Activated CD4-positive, alpha-beta T cell treated with anti-CD3 and anti-CD28 coated beads for 36 hours (primary cell): ENCODE data around the gene VWA5B1. TPM values are rescaled to one million over a fixed set of nuclear protein-coding genes. Genes with fewer than 3 reads are reported as not detected.
"Not testable (repeated sequence)": the region's sequence is repeated elsewhere in the genome, so short reads cannot be mapped to it uniquely, and the experiment has no call there.

ENCODE experiments used
- ATAC-seq: fragments of 200-7000 bp; cut with Tn5 transposase; one replicate; pipeline ENCODE4 v1.10.0; 2021; ENCODE audit warnings: mild to moderate bottlenecking, moderate library complexity
- CTCF ChIA-PET: fragments of 350-600 bp; sonication (Branson Sonifier 250); formaldehyde crosslinking; loops from one replicate; lab custom pipeline; 2021; ENCODE audit warnings: antibody characterized with exemption; lab: Charles Lee
- POLR2A ChIA-PET: fragments of 350-600 bp; sonication (Branson Sonifier 250); formaldehyde crosslinking; loops from one replicate; lab custom pipeline; 2021; ENCODE audit warnings: antibody characterized with exemption, inconsistent platforms; lab: Charles Lee
- DNase-seq: peaks from one replicate; pipeline ENCODE4 v3.0.0-alpha.2; 2020
- H3K27ac Mint-ChIP-seq: one replicate; pipeline ENCODE4 v1.8.0; 2021; ENCODE audit warnings: mixed read lengths
- H3K27me3 Mint-ChIP-seq: one replicate; pipeline ENCODE4 v1.8.0; 2021; ENCODE audit warnings: mixed read lengths
- H3K36me3 Mint-ChIP-seq: one replicate; pipeline ENCODE4 v1.8.0; 2021; ENCODE audit warnings: low read depth, mixed read lengths
- H3K4me1 Mint-ChIP-seq: one replicate; pipeline ENCODE4 v1.8.0; 2021; ENCODE audit warnings: mixed read lengths
- H3K4me3 Mint-ChIP-seq: one replicate; pipeline ENCODE4 v1.8.0; 2021; ENCODE audit warnings: mild to moderate bottlenecking, moderate library complexity, mixed read lengths
- H3K9me3 Mint-ChIP-seq: one replicate; pipeline ENCODE4 v1.8.0; 2021; ENCODE audit warnings: low read depth, mixed read lengths
- intact Hi-C, 2 experiments: fragments of 100-400 bp; cut with DNase I in 1 of 2; cut with micrococcal nuclease in 1 of 2; formaldehyde crosslinking; loops; one replicate each; pipeline versions ENCODE4 v1.14.2 to v1.15.1; 2022 to 2024; cut with DNase I, micrococcal nuclease
- total RNA-seq, 2 experiments: library from RNA; stranded (reverse); gene quantifications; one replicate each; pipeline ENCODE4 v1.2.3, GENCODE V29; 2021

The VWA5B1 gene
- total RNA-seq, 2 experiments from 2014 or later, result not detected

- DNase-seq (no peak), ATAC-seq (no peak)
- Mint-ChIP-seq H3K9me3 (peaks cover 4% of the 10 kb centered on the region), H3K4me3 (no peak overlapping the region), H3K36me3 (no peaks in the 10 kb centered on the region), H3K27me3 (peaks cover 23% of the 10 kb centered on the region), H3K27ac (no peak overlapping the region), H3K4me1 (no peaks in the 10 kb centered on the region)
- intact Hi-C loops, result no loop called here
- CTCF ChIA-PET, result interaction anchor here (1.5 kb wide), 1 partner anchor 68 kb away, joined by 4 read pairs; no protein-coding TSS in a partner anchor
- POLR2A ChIA-PET, result no interaction called here
Measured at GRCh38 chr1:20281801-20282200, 8.9 kb upstream of the VWA5B1 start.

GRCh38 chr1:20282533-20282932 is 8.1 kb upstream of the VWA5B1 start:
- H3K4me1 Mint-ChIP-seq, result no peaks in the 10 kb centered on the region
- no peak overlapping the region for H3K27ac Mint-ChIP-seq
- ATAC-seq (no peak), DNase-seq (no peak)
- ChIA-PET CTCF (interaction anchor here (1.5 kb wide), 1 partner anchor 69 kb away, joined by 4 read pairs; no protein-coding TSS in a partner anchor), POLR2A (no interaction called here)
- no peaks in the 10 kb centered on the region for H3K36me3 Mint-ChIP-seq
- no peak overlapping the region for H3K4me3 Mint-ChIP-seq
- peaks cover 23% of the 10 kb centered on the region for H3K27me3 Mint-ChIP-seq
- intact Hi-C loops, result no loop called here
- peaks cover 4% of the 10 kb centered on the region for H3K9me3 Mint-ChIP-seq

GRCh38 chr1:20284046-20284445 is 6.6 kb upstream of the VWA5B1 start:
- Mint-ChIP-seq H3K4me3 (no peak overlapping the region), H3K27ac (no peak overlapping the region), H3K4me1 (no peaks in the 10 kb centered on the region), H3K36me3 (no peaks in the 10 kb centered on the region), H3K27me3 (peaks cover 33% of the 10 kb centered on the region), H3K9me3 (peaks cover 4% of the 10 kb centered on the region)
- POLR2A ChIA-PET, result no interaction called here
- intact Hi-C loops, result no loop called here
- CTCF ChIA-PET, result no interaction called here
- no peak for DNase-seq
- ATAC-seq, result no peak

- intact Hi-C loops, result no loop called here
- no peak overlapping the region for H3K4me3 Mint-ChIP-seq
- H3K36me3 Mint-ChIP-seq, result no peaks in the 10 kb centered on the region
- no peaks in the 10 kb centered on the region for H3K4me1 Mint-ChIP-seq
- CTCF ChIA-PET, result no interaction called here
- H3K9me3 Mint-ChIP-seq, result peaks cover 4% of the 10 kb centered on the region
- H3K27me3 Mint-ChIP-seq, result peaks cover 39% of the 10 kb centered on the region
- POLR2A ChIA-PET, result no interaction called here
- no peak overlapping the region for H3K27ac Mint-ChIP-seq
- DNase-seq (no peak), ATAC-seq (no peak)
Measured at GRCh38 chr1:20284625-20285024, 6.0 kb upstream of the VWA5B1 start.

GRCh38 chr1:20285510-20285909 is 5.2 kb upstream of the VWA5B1 start:
- ATAC-seq (no peak), DNase-seq (no peak)
- Mint-ChIP-seq H3K27ac (no peak overlapping the region), H3K4me3 (no peak overlapping the region), H3K4me1 (no peaks in the 10 kb centered on the region), H3K9me3 (peaks cover 4% of the 10 kb centered on the region), H3K36me3 (no peaks in the 10 kb centered on the region), H3K27me3 (peaks cover 45% of the 10 kb centered on the region)
- ChIA-PET POLR2A (no interaction called here), CTCF (no interaction called here)
- intact Hi-C loops, result no loop called here

GRCh38 chr1:20287696-20288095 is 3.0 kb upstream of the VWA5B1 start:
- H3K36me3 Mint-ChIP-seq, ATAC-seq, H3K27ac Mint-ChIP-seq, DNase-seq, H3K9me3 Mint-ChIP-seq, H3K4me3 Mint-ChIP-seq, POLR2A ChIA-PET, intact Hi-C loops: not testable (repeated sequence)
- Mint-ChIP-seq H3K4me1 (peaks cover 13% of the 10 kb centered on the region), H3K27me3 (peaks cover 55% of the 10 kb centered on the region)
- CTCF ChIA-PET, result interaction anchor here (0.7 kb wide), 1 partner anchor 13 kb away, joined by 3 read pairs; no protein-coding TSS in a partner anchor

- Mint-ChIP-seq H3K36me3 (no peaks in the 10 kb centered on the region), H3K9me3 (no peaks in the 10 kb centered on the region), H3K27ac (no peak overlapping the region), H3K4me1 (peaks cover 13% of the 10 kb centered on the region), H3K27me3 (peaks cover 48% of the 10 kb centered on the region), H3K4me3 (no peak overlapping the region)
- DNase-seq (peak; percentile 36), ATAC-seq (no peak)
- ChIA-PET CTCF (interaction anchor here (0.5 to 0.6 kb wide), 2 partner anchors 14 to 96 kb away, joined by 3 to 4 read pairs; no protein-coding TSS in a partner anchor), POLR2A (no interaction called here)
- intact Hi-C loops, result no loop called here
Measured at GRCh38 chr1:20291645-20292084, 990 bp downstream of the VWA5B1 start.

- no peaks in the 10 kb centered on the region for H3K4me1 Mint-ChIP-seq
- H3K27ac Mint-ChIP-seq, result no peak overlapping the region
- no peak for DNase-seq
- no peaks in the 10 kb centered on the region for H3K9me3 Mint-ChIP-seq
- peaks cover 8% of the 10 kb centered on the region for H3K27me3 Mint-ChIP-seq
- CTCF ChIA-PET, result interaction anchor here (0.9 to 1.0 kb wide), 2 partner anchors 49 to 65 kb away, joined by 3 to 4 read pairs; no protein-coding TSS in a partner anchor
- no peaks in the 10 kb centered on the region for H3K36me3 Mint-ChIP-seq
- no peak overlapping the region for H3K4me3 Mint-ChIP-seq
- POLR2A ChIA-PET, result no interaction called here
- intact Hi-C loops, result no loop called here
- no peak for ATAC-seq
Measured at GRCh38 chr1:20298626-20299025, 8.0 kb downstream of the VWA5B1 start.

- DNase-seq, result no peak
- H3K9me3 Mint-ChIP-seq, result no peaks in the 10 kb centered on the region
- ChIA-PET POLR2A (no interaction called here), CTCF (no interaction called here)
- intact Hi-C loops, result no loop called here
- H3K4me1 Mint-ChIP-seq, result no peaks in the 10 kb centered on the region
- ATAC-seq, result no peak
- peaks cover 11% of the 10 kb centered on the region for H3K27me3 Mint-ChIP-seq
- H3K27ac Mint-ChIP-seq, result no peak overlapping the region
- no peaks in the 10 kb centered on the region for H3K36me3 Mint-ChIP-seq
- H3K4me3 Mint-ChIP-seq, result no peak overlapping the region
Measured at GRCh38 chr1:20301463-20302107, 10.9 kb downstream of the VWA5B1 start.

GRCh38 chr1:20302108-20302471 is 11.4 kb downstream of the VWA5B1 start:
- ATAC-seq (no peak), DNase-seq (no peak)
- ChIA-PET CTCF (no interaction called here), POLR2A (no interaction called here)
- Mint-ChIP-seq H3K27ac (no peak overlapping the region), H3K27me3 (peaks cover 11% of the 10 kb centered on the region), H3K4me3 (no peak overlapping the region), H3K9me3 (no peaks in the 10 kb centered on the region), H3K4me1 (no peaks in the 10 kb centered on the region), H3K36me3 (no peaks in the 10 kb centered on the region)
- intact Hi-C loops, result no loop called here

GRCh38 chr1:20307026-20307425 is 16.4 kb downstream of the VWA5B1 start:
- DNase-seq (no peak), ATAC-seq (no peak)
- Mint-ChIP-seq H3K9me3 (no peaks in the 10 kb centered on the region), H3K27me3 (peaks cover 10% of the 10 kb centered on the region), H3K4me1 (no peaks in the 10 kb centered on the region), H3K27ac (no peak overlapping the region), H3K4me3 (no peak overlapping the region), H3K36me3 (no peaks in the 10 kb centered on the region)
- CTCF ChIA-PET, result no interaction called here
- POLR2A ChIA-PET, result no interaction called here
- intact Hi-C loops, result no loop called here

- ATAC-seq (no peak), DNase-seq (no peak)
- POLR2A ChIA-PET, result no interaction called here
- H3K36me3 Mint-ChIP-seq, result no peaks in the 10 kb centered on the region
- CTCF ChIA-PET, result no interaction called here
- intact Hi-C loops, result no loop called here
- no peaks in the 10 kb centered on the region for H3K4me1 Mint-ChIP-seq
- H3K27me3 Mint-ChIP-seq, result peaks cover 11% of the 10 kb centered on the region
- H3K27ac Mint-ChIP-seq, result no peak overlapping the region
- no peaks in the 10 kb centered on the region for H3K9me3 Mint-ChIP-seq
- H3K4me3 Mint-ChIP-seq, result no peak overlapping the region
Measured at GRCh38 chr1:20308569-20308968, 17.9 kb downstream of the VWA5B1 start.
